GM19324 (cell line): ENCODE data around the gene SCAMP3.
"Not testable (repeated sequence)": the region's sequence is repeated elsewhere in the genome, so short reads cannot be mapped to it uniquely, and the experiment has no call there.

ENCODE experiments used
- ATAC-seq: cut with Tn5 transposase; IDR thresholded peaks from one replicate; pipeline ENCODE4 v1.9.1; 2021; ENCODE audit warnings: mild to moderate bottlenecking, moderate library complexity; ENCODE audit not compliant: unreplicated experiment, low FRiP score

The SCAMP3 gene

GRCh38 chr1:155261852-155262673 is at the start of gene SCAMP3:
Gene SCAMP3, minus strand, starts transcription at chr1:155262360. Its CDS starts 209 bp downstream, at chr1:155262151.
- ATAC-seq = peak; percentile 84

- no peak for ATAC-seq
These were observed 47.4 kb upstream of the SCAMP3 start for GRCh38 chr1:155309423-155310021.

GRCh38 chr1:155308493-155309422 is 46.6 kb upstream of the SCAMP3 start, which contains the start of gene FDPS:
Gene FDPS, plus strand, starts transcription at chr1:155308866. Its CDS starts 924 bp downstream, at chr1:155309790.
- ATAC-seq = peak; percentile 97

GRCh38 chr1:155307247-155307740 is 45.1 kb upstream of the SCAMP3 start:
- ATAC-seq = no peak

- no peak for ATAC-seq
These were observed 43.8 kb upstream of the SCAMP3 start for GRCh38 chr1:155305881-155306391.

- no peak for ATAC-seq
These were observed 42.5 kb upstream of the SCAMP3 start for GRCh38 chr1:155304558-155305063.

GRCh38 chr1:155301342-155301841 is 39.2 kb upstream of the SCAMP3 start, which contains the start of gene PKLR:
Gene PKLR, minus strand, starts transcription at chr1:155301438. Its CDS starts 43 bp downstream, at chr1:155301395.
- ATAC-seq = no peak

- no peak for ATAC-seq
These were observed 38.6 kb upstream of the SCAMP3 start for GRCh38 chr1:155300553-155301329.

GRCh38 chr1:155300024-155300423 is 37.9 kb upstream of the SCAMP3 start:
- ATAC-seq = no peak

- no peak for ATAC-seq
These were observed 35.2 kb upstream of the SCAMP3 start for GRCh38 chr1:155297384-155297783.

GRCh38 chr1:155296661-155297060 is 34.5 kb upstream of the SCAMP3 start:
- ATAC-seq = no peak

- no peak for ATAC-seq
These were observed 33.7 kb upstream of the SCAMP3 start for GRCh38 chr1:155295942-155296267.

- ATAC-seq = no peak
These were observed 33.2 kb upstream of the SCAMP3 start for GRCh38 chr1:155295183-155295941.

GRCh38 chr1:155294520-155295182 is 32.5 kb upstream of the SCAMP3 start:
- no peak for ATAC-seq

- ATAC-seq = no peak
These were observed 31.1 kb upstream of the SCAMP3 start for GRCh38 chr1:155293086-155293749.

- ATAC-seq = not testable (repeated sequence)
These were observed 28.8 kb upstream of the SCAMP3 start for GRCh38 chr1:155291006-155291405.

- no peak for ATAC-seq
These were observed 25.9 kb upstream of the SCAMP3 start for GRCh38 chr1:155287987-155288543.
